ENCODE data around the gene PTMS. TPM values are rescaled to one million over a fixed set of nuclear protein-coding genes. Genes with fewer than 3 reads are reported as not detected.

PTMS gene, protein sequence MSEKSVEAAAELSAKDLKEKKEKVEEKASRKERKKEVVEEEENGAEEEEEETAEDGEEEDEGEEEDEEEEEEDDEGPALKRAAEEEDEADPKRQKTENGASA
- 15.0 TPM for total RNA-seq
- polyA plus RNA-seq = 1 to 10 TPM; 1.3 to 3.9 (median 2.5) TPM

DNA sequence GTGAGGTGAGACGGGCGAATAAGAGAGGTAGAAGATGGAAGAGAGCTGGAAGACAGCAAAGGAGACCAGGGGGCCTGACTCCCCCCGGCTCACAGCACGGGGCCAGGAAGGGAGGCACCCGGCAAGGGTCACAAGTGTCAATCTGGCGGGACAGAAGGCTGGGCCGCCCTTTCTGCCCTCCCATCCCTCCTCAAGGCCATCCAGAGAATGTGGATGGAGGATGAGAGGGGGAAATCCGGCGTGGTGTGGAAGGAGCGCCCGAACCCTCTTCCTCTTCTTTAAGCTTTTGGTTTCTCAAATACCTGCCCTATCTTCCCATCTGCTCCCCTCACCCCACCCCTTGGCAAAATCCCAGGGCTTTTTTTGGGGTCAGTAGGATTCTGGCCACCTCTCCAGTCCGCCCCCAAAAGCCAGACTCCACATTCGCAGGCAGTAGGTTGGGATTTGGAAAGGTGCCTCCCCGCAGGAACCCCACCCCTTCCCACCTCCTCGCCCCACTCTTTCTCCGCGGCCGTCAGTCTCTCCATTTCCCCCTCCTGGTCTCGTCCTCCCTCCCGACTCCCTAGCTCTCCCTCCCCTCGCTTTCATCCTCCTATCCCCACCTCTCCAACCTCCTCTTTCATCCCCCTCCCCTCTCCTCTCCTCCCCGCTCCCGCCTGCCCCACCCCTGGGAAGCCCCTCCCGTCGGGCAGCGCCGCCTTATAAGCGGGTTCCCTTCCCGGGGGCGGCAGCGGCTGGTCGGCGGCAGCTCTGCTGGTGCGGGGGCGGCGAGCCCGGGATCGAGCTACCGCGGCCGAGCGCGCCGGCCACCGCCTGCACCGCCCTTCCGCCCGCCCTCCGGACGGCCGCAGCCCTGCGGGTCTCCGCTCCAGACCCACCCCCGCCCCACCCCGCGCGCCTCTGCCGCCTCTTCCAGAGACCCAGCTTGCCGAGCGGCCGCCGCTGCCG is at the start of gene PTMS:
Gene PTMS, plus strand, starts transcription at position 730 of the 948 bp plus-strand sequence. CDS start 343 bp downstream, outside the sequence.
- Histone ChIP-seq H3K4me3 (ENCODE audit: low read depth, low read length) (no peak within 1 kb of the TSS), H3K9me3 (ENCODE audit: control insufficient read depth in 2 of 2, low read length in 2 of 2) (no peaks in the 10 kb centered on the region), H3K27me3 (ENCODE audit: control insufficient read depth, insufficient read depth, low read length) (peaks cover 17% of the 10 kb centered on the region), H3K27ac (ENCODE audit: insufficient read depth, low read length, poor library complexity, severe bottlenecking) (no peak within 1 kb of the TSS), H3K4me1 (ENCODE audit: control insufficient read depth, insufficient read depth, low read length, poor library complexity, severe bottlenecking) (peaks cover 25% of the 10 kb centered on the region), H3K36me3 (ENCODE audit: control insufficient read depth, insufficient read depth, low read length) (no peaks in the 10 kb centered on the region)
- DNase-seq (no peak), ATAC-seq (ENCODE audit: low read depth in 2 of 2) (peak; percentile 2 to 3)
- peak within 1 kb of the TSS in 2 of 3 donors; percentile 69 to 83 for H3K27ac Mint-ChIP-seq
- peaks cover 0 to 7% (median 0%) of the 10 kb centered on the region in 7 donors for H3K9me3 Mint-ChIP-seq
- no peaks in the 10 kb centered on the region for H3K36me3 Mint-ChIP-seq
- H3K4me3 Mint-ChIP-seq = peak within 1 kb of the TSS; percentile 77 to 95 (median 92)
- peaks cover 64% of the 10 kb centered on the region for H3K27me3 Mint-ChIP-seq
- H3K4me1 Mint-ChIP-seq = peaks cover 11 to 43% (median 14%) of the 10 kb centered on the region in 4 donors

DNA sequence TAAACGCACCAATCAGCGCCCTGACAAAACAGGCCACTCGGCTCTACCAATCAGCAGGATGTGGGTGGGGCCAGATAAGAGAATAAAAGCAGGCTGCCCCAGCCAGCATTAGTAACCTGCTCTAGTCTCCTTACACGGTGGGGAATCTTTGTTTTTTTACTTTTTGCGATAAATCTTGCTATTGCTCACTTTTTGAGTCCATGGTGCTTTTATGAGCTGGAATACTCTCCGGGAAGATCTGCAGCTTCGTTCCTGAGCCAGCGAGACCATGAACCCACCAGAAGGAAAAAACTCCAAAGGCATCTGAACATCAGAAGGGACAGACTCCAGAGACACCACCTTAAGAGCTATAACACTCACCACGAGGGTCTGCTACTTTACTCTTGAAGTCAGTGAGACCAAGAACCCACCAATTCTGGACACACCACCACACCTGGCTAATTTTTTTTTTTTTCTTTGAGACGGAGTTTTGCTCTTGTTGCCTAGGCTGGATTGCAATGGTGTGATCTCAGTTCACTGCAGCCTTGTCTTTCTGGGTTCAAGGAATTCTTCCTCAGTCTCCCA is 49.2 kb upstream of the PTMS start:
- Histone ChIP-seq H3K4me1 (ENCODE audit: control insufficient read depth, insufficient read depth, low read length, poor library complexity, severe bottlenecking) (no peaks in the 10 kb centered on the region), H3K27ac (ENCODE audit: insufficient read depth, low read length, poor library complexity, severe bottlenecking) (no peak overlapping the region), H3K9me3 (ENCODE audit: control insufficient read depth in 2 of 2, low read length in 2 of 2) (no peaks in the 10 kb centered on the region), H3K4me3 (ENCODE audit: low read depth, low read length) (no peak overlapping the region), H3K36me3 (ENCODE audit: control insufficient read depth, insufficient read depth, low read length) (no peaks in the 10 kb centered on the region), H3K27me3 (ENCODE audit: control insufficient read depth, insufficient read depth, low read length) (no peaks in the 10 kb centered on the region)
- ATAC-seq (ENCODE audit: low read depth in 2 of 2) = no peak
- Mint-ChIP-seq H3K4me1 (no peaks in the 10 kb centered on the region), H3K36me3 (no peaks in the 10 kb centered on the region), H3K27me3 (peaks cover 19% of the 10 kb centered on the region), H3K27ac (no peak overlapping the region), H3K9me3 (no peaks in the 10 kb centered on the region), H3K4me3 (no peak overlapping the region)
- DNase-seq = no peak

DNA sequence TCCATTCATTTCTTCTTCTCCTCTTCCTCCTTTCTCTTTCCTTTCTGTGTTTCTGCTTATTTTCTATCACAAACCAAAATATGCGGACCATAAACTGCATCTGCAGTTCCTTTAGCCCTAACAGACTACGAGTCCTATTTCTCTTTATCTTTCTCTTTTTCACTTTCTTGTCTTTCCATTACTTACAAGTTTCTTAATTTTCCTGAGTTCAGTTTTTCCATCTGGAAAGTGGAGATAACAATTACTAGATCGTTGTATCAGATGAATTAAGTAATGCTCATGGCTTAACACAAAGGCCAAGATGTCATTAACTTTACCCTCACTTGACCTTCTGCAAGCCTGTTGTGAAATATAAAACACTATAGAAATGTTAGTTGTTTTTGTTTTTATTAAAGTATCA is 43.3 kb upstream of the PTMS start:
- peak overlapping the region in 2 of 4 donors; percentile 22 to 70 for H3K4me3 Mint-ChIP-seq
- H3K9me3 Mint-ChIP-seq = peaks cover 0 to 1% (median 0%) of the 10 kb centered on the region in 7 donors
- Histone ChIP-seq H3K27me3 (ENCODE audit: control insufficient read depth, insufficient read depth, low read length) (no peaks in the 10 kb centered on the region), H3K36me3 (ENCODE audit: control insufficient read depth, insufficient read depth, low read length) (peaks cover 2% of the 10 kb centered on the region), H3K4me3 (ENCODE audit: low read depth, low read length) (peak overlapping the region; percentile 85), H3K9me3 (ENCODE audit: control insufficient read depth in 2 of 2, low read length in 2 of 2) (no peaks in the 10 kb centered on the region), H3K27ac (ENCODE audit: insufficient read depth, low read length, poor library complexity, severe bottlenecking) (peak overlapping the region; percentile 85), H3K4me1 (ENCODE audit: control insufficient read depth, insufficient read depth, low read length, poor library complexity, severe bottlenecking) (peaks cover 15% of the 10 kb centered on the region)
- peaks cover 11% of the 10 kb centered on the region for H3K27me3 Mint-ChIP-seq
- H3K4me1 Mint-ChIP-seq = peaks cover 5 to 28% (median 18%) of the 10 kb centered on the region in 4 donors
- ATAC-seq (ENCODE audit: low read depth in 2 of 2) = no peak
- peaks cover 7% of the 10 kb centered on the region for H3K36me3 Mint-ChIP-seq
- no peak for DNase-seq
- H3K27ac Mint-ChIP-seq = peak overlapping the region in 1 of 3 donors; percentile 37

DNA sequence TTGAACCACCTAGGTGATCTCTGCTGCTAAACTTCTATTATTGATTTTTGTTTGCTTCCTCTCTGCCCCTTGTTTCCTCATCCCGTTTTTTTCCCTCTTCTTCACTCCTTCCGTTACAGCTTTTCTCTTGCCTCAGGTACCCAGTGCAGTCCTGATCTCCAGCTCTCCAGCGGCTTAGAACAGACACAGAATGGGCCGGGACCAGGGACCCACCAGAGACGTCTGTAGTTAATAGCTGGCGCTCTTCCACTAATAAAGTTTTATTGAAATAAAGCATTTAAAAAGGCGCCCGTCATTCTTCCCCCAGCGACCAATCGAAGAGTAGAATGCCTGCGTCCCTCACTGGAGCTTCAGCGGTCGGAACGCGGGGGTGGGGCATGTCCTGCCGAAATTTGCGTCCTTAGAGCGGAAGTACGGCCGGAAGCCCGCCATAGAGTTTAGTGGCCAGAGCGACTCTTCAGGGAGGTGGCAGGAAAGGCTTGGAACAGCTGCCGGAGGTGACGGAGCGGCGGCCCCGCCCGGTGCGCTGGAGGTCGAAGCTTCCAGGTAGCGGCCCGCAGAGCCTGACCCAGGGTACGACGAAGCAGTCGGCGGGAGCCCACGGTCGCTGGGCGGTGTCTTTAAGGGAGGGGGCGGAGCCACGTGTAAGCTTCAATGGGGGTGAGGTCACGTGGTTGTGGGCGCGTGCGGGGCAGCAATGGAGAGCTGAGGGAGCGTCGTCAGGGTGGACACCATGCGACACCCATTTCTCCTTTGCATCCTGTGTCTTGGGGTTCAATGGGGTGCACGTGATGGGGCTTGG is 42.4 kb upstream of the PTMS start, which contains the start of gene COPS7A:
Gene COPS7A, plus strand, starts transcription at position 440 of the 802 bp plus-strand sequence. CDS start 611 bp downstream, outside the sequence.
- DNase-seq (peak; percentile 90 to 100 (median 94)), ATAC-seq (ENCODE audit: low read depth in 2 of 2) (peak; percentile 89 to 93)
- peak within 1 kb of the TSS; percentile 85 for H3K27ac ChIP-seq (ENCODE audit: insufficient read depth, low read length, poor library complexity, severe bottlenecking)
- peaks cover 11% of the 10 kb centered on the region for H3K36me3 ChIP-seq (ENCODE audit: control insufficient read depth, insufficient read depth, low read length)
- Mint-ChIP-seq H3K27ac (peak within 1 kb of the TSS; percentile 92 to 99 (median 97)), H3K9me3 (peaks cover 0 to 1% (median 0%) of the 10 kb centered on the region in 7 donors), H3K4me3 (peak within 1 kb of the TSS; percentile 90 to 98 (median 92)), H3K36me3 (peaks cover 13% of the 10 kb centered on the region), H3K27me3 (peaks cover 11% of the 10 kb centered on the region), H3K4me1 (peaks cover 5 to 28% (median 18%) of the 10 kb centered on the region in 4 donors)
- H3K9me3 ChIP-seq (ENCODE audit: control insufficient read depth in 2 of 2, low read length in 2 of 2) = no peaks in the 10 kb centered on the region
- peaks cover 15% of the 10 kb centered on the region for H3K4me1 ChIP-seq (ENCODE audit: control insufficient read depth, insufficient read depth, low read length, poor library complexity, severe bottlenecking)
- H3K4me3 ChIP-seq (ENCODE audit: low read depth, low read length) = peak within 1 kb of the TSS; percentile 85
- no peaks in the 10 kb centered on the region for H3K27me3 ChIP-seq (ENCODE audit: control insufficient read depth, insufficient read depth, low read length)

DNA sequence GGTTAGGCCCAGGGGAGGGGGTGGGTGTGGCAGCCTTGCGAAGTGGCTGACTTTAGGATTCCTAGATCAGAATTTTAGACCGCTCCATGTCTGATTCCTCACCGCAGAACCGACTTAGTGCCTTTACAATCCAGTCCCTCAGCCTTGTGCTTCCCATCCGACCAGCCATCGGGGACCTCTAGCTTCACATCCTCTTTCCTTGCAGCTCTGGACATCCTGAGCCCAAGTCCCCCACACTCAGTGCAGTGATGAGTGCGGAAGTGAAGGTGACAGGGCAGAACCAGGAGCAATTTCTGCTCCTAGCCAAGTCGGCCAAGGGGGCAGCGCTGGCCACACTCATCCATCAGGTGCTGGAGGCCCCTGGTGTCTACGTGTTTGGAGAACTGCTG is 41.8 kb upstream of the PTMS start:
- no peak for DNase-seq

DNA sequence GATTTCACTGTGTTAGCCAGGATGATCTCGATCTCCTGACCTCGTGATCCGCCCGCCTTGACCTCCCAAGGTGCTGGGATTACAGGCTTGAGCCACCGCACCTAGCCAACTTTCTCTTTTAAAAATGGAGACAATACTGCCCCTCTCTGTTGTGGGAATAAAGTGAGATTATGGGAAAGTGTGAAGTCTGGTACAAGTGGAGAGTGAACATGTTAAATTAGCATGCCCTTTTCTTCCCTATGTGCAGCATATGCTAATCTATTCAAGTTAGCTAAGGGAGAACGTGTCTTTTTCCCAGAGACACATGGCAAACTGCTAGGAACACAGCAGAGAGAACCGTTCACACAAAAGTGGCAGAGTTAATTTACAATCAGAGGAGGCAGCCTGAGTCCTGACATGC is 40.8 kb upstream of the PTMS start:
- DNase-seq = no peak
- peaks cover 26% of the 10 kb centered on the region for H3K36me3 ChIP-seq (ENCODE audit: control insufficient read depth, insufficient read depth, low read length)
- Mint-ChIP-seq H3K36me3 (peaks cover 23% of the 10 kb centered on the region), H3K27ac (peak overlapping the region in 1 of 3 donors; percentile 23), H3K4me3 (peak overlapping the region; percentile 30 to 49 (median 40)), H3K9me3 (peaks cover 0 to 1% (median 0%) of the 10 kb centered on the region in 7 donors), H3K4me1 (peaks cover 5 to 30% (median 18%) of the 10 kb centered on the region in 4 donors), H3K27me3 (peaks cover 11% of the 10 kb centered on the region)
- H3K27me3 ChIP-seq (ENCODE audit: control insufficient read depth, insufficient read depth, low read length) = no peaks in the 10 kb centered on the region
- H3K27ac ChIP-seq (ENCODE audit: insufficient read depth, low read length, poor library complexity, severe bottlenecking) = no peak overlapping the region
- H3K4me3 ChIP-seq (ENCODE audit: low read depth, low read length) = no peak overlapping the region
- ATAC-seq (ENCODE audit: low read depth in 2 of 2) = no peak
- peaks cover 15% of the 10 kb centered on the region for H3K4me1 ChIP-seq (ENCODE audit: control insufficient read depth, insufficient read depth, low read length, poor library complexity, severe bottlenecking)
- H3K9me3 ChIP-seq (ENCODE audit: control insufficient read depth in 2 of 2, low read length in 2 of 2) = no peaks in the 10 kb centered on the region

More for the DNA sequence above, 41.8 kb upstream of the PTMS start:
- no peaks in the 10 kb centered on the region for H3K27me3 ChIP-seq (ENCODE audit: control insufficient read depth, insufficient read depth, low read length)
- Mint-ChIP-seq H3K27me3 (peaks cover 11% of the 10 kb centered on the region), H3K4me3 (peak overlapping the region; percentile 90 to 98 (median 92)), H3K4me1 (peaks cover 5 to 28% (median 18%) of the 10 kb centered on the region in 4 donors), H3K9me3 (peaks cover 0 to 1% (median 0%) of the 10 kb centered on the region in 7 donors), H3K27ac (peak overlapping the region; percentile 92 to 99 (median 97)), H3K36me3 (peaks cover 14% of the 10 kb centered on the region)
- H3K36me3 ChIP-seq (ENCODE audit: control insufficient read depth, insufficient read depth, low read length) = peaks cover 17% of the 10 kb centered on the region
- H3K4me3 ChIP-seq (ENCODE audit: low read depth, low read length) = peak overlapping the region; percentile 85
- no peak for ATAC-seq (ENCODE audit: low read depth in 2 of 2)
- H3K27ac ChIP-seq (ENCODE audit: insufficient read depth, low read length, poor library complexity, severe bottlenecking) = peak overlapping the region; percentile 85
- H3K4me1 ChIP-seq (ENCODE audit: control insufficient read depth, insufficient read depth, low read length, poor library complexity, severe bottlenecking) = peaks cover 15% of the 10 kb centered on the region
- H3K9me3 ChIP-seq (ENCODE audit: control insufficient read depth in 2 of 2, low read length in 2 of 2) = no peaks in the 10 kb centered on the region

DNA sequence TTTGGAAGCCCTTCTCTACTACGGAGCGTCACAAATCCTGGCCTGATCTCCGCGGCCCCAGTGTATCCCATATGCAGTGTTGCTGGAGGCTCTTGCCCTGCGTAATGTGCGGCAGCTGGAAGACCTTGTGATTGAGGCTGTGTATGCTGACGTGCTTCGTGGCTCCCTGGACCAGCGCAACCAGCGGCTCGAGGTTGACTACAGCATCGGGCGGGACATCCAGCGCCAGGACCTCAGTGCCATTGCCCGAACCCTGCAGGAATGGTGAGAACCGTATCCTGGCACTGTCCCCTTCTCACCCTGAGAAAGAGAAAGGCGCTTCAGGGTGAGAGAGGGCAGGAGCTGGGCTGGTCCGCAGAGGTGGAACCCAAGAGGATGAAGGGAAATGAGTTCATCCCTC is 37.0 kb upstream of the PTMS start:
- H3K27me3 ChIP-seq (ENCODE audit: control insufficient read depth, insufficient read depth, low read length) = no peaks in the 10 kb centered on the region
- no peaks in the 10 kb centered on the region for H3K9me3 Mint-ChIP-seq
- peaks cover 0 to 21% (median 10%) of the 10 kb centered on the region in 4 donors for H3K4me1 Mint-ChIP-seq
- peaks cover 9% of the 10 kb centered on the region for H3K4me1 ChIP-seq (ENCODE audit: control insufficient read depth, insufficient read depth, low read length, poor library complexity, severe bottlenecking)
- no peak overlapping the region for H3K4me3 ChIP-seq (ENCODE audit: low read depth, low read length)
- no peak for DNase-seq
- peaks cover 4% of the 10 kb centered on the region for H3K27me3 Mint-ChIP-seq
- H3K36me3 ChIP-seq (ENCODE audit: control insufficient read depth, insufficient read depth, low read length) = peaks cover 47% of the 10 kb centered on the region
- H3K36me3 Mint-ChIP-seq = peaks cover 38% of the 10 kb centered on the region
- H3K27ac ChIP-seq (ENCODE audit: insufficient read depth, low read length, poor library complexity, severe bottlenecking) = no peak overlapping the region
- H3K4me3 Mint-ChIP-seq = peak overlapping the region in 1 of 4 donors; percentile 74
- H3K9me3 ChIP-seq (ENCODE audit: control insufficient read depth in 2 of 2, low read length in 2 of 2) = no peaks in the 10 kb centered on the region
- no peak for ATAC-seq (ENCODE audit: low read depth in 2 of 2)
- H3K27ac Mint-ChIP-seq = no peak overlapping the region

Data from CD4-positive, CD25-positive, alpha-beta regulatory T cell (primary cell).